ENCODE data around the gene MUC5AC.
"Not testable (repeated sequence)": the region's sequence is repeated elsewhere in the genome, so short reads cannot be mapped to it uniquely, and the experiment has no call there.

Gene MUC5AC

GRCh38 chr11:1150769-1151365 lies 6.9 kb upstream of the MUC5AC start:
- Histone ChIP-seq H3K4me3 (no peak overlapping the region), H3K36me3 (ENCODE audit: insufficient read depth, low read length) (no peaks in the 10 kb centered on the region), H3K9me3 (ENCODE audit: low read depth, low read length) (no peaks in the 10 kb centered on the region), H3K9ac (ENCODE audit: insufficient read length) (no peak overlapping the region), H3K27ac (no peak overlapping the region)
- TF ChIP-seq POLR2AphosphoS5 (IDR thresholded peaks at IDR 0.05; ENCODE audit: borderline replicate concordance, low read depth, low read length) (no peak), EZH2 (IDR thresholded peaks at IDR 0.05) (no peak), FOXP2 (optimal IDR thresholded peaks at IDR 0.05; ENCODE audit: control extremely low read depth, extremely low read length, insufficient read depth) (no peak)
- no peak for DNase-seq (ENCODE audit: low read depth, low spot score)

DNA sequence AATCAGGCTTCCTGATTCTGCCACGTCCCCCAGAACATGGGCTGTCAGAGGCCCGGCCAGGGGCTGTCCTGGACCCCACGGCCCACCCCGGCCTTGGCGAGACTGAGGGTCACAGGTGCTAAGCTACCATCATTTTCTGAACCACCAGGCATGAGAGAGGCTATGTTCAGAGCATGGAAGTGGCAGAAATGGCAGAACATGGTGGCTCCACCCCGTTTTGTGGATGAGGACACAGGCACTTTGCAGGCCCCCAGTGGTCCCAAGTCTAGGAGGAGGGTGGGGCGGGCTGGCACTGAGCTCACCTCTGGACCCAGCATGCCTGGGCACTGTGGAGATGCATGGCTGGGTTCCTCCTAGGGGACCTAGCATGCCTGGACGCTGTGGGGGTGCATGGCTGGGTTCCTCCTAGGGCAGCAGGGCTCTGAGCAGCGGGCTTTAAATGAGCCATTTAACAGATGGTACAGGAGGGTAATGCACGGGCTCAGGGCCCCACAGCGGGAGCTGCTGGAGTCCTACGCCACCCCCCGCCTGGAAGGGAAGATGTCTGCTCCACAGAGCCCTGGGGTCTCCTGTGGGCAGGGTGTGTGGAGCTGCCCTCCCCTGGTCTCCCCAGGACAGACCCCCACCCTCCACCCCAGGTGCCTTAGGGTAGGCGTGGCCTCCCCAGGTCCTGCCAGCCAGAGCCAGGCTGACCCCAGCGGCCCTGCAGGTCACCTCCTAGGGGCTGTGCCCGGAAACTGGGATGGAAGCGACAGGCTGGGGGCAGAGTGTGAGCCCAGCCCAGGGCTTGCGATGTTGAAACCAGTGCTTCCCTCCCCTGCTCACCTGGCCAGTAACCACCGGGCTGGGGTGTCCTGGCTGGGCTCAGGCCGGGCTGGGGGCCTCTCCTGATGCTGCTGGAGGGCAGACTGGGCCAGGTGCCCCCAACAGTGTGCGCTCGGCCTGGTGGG lies 6.1 kb upstream of the MUC5AC start:
- Histone ChIP-seq H3K4me3 (no peak overlapping the region), H3K9ac (ENCODE audit: insufficient read length) (no peak overlapping the region), H3K36me3 (ENCODE audit: insufficient read depth, low read length) (no peaks in the 10 kb centered on the region), H3K9me3 (ENCODE audit: low read depth, low read length) (no peaks in the 10 kb centered on the region), H3K27ac (no peak overlapping the region)
- TF ChIP-seq EZH2 (IDR thresholded peaks at IDR 0.05) (no peak), POLR2AphosphoS5 (IDR thresholded peaks at IDR 0.05; ENCODE audit: borderline replicate concordance, low read depth, low read length) (no peak), FOXP2 (optimal IDR thresholded peaks at IDR 0.05; ENCODE audit: control extremely low read depth, extremely low read length, insufficient read depth) (no peak)
- DNase-seq (ENCODE audit: low read depth, low spot score): no peak

DNA sequence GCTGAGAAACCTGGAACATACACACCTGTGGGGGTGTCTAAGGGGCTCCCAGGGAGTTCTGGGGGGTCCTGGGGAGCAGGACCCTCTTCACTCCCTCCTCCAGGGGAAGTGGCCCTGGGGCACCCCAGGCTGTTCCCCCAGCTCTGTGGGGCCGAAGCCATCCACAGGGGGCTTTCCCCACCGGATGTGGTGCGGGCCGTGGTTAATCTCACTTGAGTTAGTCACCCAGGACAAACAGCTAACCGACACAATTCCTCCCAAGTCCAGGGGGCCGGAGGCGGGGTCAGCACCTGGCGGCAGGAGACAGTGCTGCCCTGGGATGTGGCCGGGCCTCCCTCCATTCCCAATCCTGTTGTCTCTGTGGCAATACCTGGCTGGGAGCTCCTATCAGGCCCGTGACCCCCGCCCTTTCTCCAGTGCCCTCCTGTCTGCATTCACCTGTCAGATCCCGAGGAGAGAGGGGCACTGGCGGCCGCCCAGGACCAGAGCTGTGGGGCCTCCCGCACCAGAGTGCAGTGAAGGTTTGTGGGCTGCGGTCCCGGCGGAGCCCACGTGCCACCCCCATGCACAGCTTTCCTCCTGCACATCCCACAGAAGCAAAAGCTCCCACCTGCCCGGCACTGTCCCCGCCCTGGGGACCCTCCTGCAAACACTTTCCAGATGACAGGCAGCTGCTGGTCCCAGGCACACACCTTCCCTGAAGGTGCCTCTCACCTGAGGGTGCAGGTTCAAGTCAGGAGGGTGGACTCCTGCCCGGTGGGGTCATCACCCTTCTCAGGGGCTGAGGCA lies 5.2 kb upstream of the MUC5AC start:
- H3K4me3 ChIP-seq: no peak overlapping the region
- H3K9me3 ChIP-seq (ENCODE audit: low read depth, low read length): no peaks in the 10 kb centered on the region
- no peaks in the 10 kb centered on the region for H3K36me3 ChIP-seq (ENCODE audit: insufficient read depth, low read length)
- no peak for DNase-seq (ENCODE audit: low read depth, low spot score)
- H3K27ac ChIP-seq: no peak overlapping the region
- H3K9ac ChIP-seq (ENCODE audit: insufficient read length): no peak overlapping the region
- no peak for TF ChIP-seq FOXP2 (optimal IDR thresholded peaks at IDR 0.05; ENCODE audit: control extremely low read depth, extremely low read length, insufficient read depth)
- no peak for TF ChIP-seq POLR2AphosphoS5 (IDR thresholded peaks at IDR 0.05; ENCODE audit: borderline replicate concordance, low read depth, low read length)

DNA sequence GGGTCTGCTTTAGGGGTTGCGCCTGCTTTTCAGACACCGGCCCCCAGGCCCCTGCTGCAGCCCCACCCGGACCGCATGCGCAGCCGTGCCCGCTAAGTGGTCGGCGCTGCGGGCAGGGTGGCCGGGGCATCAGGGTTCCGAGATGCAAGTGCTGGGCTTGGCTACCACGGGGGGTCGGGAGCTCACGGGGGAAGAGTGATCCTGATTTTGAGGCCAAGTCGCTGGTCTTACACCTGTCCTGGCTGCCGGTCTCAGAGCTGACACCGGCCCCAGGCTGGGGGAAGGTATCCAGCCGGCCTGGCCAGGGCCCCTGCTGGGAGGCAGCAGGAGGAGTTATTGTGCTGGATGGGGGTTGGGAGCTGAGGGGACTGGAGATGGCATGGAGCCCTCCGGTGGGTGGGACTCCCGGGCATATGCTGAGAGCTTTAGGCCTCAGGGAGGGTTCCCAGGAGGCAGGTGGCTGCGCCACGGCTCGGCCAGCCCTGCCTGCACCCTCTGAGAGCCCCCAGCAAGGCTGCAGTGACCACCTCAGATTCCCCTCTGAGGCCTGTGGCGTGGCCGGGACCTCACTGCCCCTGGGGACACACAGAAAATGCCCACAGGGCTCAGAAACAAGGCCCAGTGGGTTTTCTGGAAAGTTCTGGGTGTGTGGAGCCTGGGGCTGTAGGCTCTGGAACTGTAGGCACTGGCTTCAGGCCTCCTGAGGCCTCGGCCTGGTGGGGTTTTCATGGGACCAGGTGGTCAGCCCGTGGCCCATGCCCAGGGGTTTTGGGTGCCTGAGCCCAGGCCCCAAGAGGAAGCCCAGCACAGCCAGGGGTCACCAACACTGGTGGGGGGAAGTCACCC lies 4.4 kb upstream of the MUC5AC start:
- DNase-seq (ENCODE audit: low read depth, low spot score): no peak
- no peak overlapping the region for H3K4me3 ChIP-seq
- no peak overlapping the region for H3K9ac ChIP-seq (ENCODE audit: insufficient read length)

GRCh38 chr11:1153951-1154493 lies 3.7 kb upstream of the MUC5AC start:
- Histone ChIP-seq H3K9me3 (ENCODE audit: low read depth, low read length) (no peaks in the 10 kb centered on the region), H3K36me3 (ENCODE audit: insufficient read depth, low read length) (no peaks in the 10 kb centered on the region), H3K4me3 (no peak overlapping the region), H3K27ac (no peak overlapping the region), H3K9ac (ENCODE audit: insufficient read length) (no peak overlapping the region)
- TF ChIP-seq EZH2 (IDR thresholded peaks at IDR 0.05): no peak
- no peak for TF ChIP-seq POLR2AphosphoS5 (IDR thresholded peaks at IDR 0.05; ENCODE audit: borderline replicate concordance, low read depth, low read length)
- no peak for TF ChIP-seq FOXP2 (optimal IDR thresholded peaks at IDR 0.05; ENCODE audit: control extremely low read depth, extremely low read length, insufficient read depth)
- no peak for DNase-seq (ENCODE audit: low read depth, low spot score)

More for the DNA sequence above, 4.4 kb upstream of the MUC5AC start:
- no peaks in the 10 kb centered on the region for H3K9me3 ChIP-seq (ENCODE audit: low read depth, low read length)
- H3K36me3 ChIP-seq (ENCODE audit: insufficient read depth, low read length): no peaks in the 10 kb centered on the region
- TF ChIP-seq EZH2 (IDR thresholded peaks at IDR 0.05): no peak
- no peak for TF ChIP-seq FOXP2 (optimal IDR thresholded peaks at IDR 0.05; ENCODE audit: control extremely low read depth, extremely low read length, insufficient read depth)
- TF ChIP-seq POLR2AphosphoS5 (IDR thresholded peaks at IDR 0.05; ENCODE audit: borderline replicate concordance, low read depth, low read length): no peak
- no peak overlapping the region for H3K27ac ChIP-seq

DNA sequence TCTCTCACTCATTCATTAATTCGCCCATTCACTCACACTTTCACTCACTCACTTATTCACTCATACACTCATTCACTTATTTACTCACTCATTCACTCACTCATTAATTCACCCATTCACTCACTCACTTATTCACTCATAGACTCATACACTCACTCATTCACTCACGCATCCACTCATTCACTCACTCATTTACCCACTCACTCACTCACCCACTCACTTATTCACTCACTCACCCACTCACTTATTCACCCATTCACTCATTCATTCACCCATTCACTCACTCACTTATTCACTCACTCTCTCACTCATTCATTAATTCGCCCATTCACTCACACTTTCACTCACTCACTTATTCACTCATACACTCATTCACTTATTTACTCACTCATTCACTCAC lies 3.1 kb upstream of the MUC5AC start:
- H3K36me3 ChIP-seq (ENCODE audit: insufficient read depth, low read length); H3K4me3 ChIP-seq; H3K9ac ChIP-seq (ENCODE audit: insufficient read length); H3K27ac ChIP-seq; H3K9me3 ChIP-seq (ENCODE audit: low read depth, low read length); DNase-seq (ENCODE audit: low read depth, low spot score): not testable (repeated sequence)

GRCh38 chr11:1155274-1155693 lies 2.5 kb upstream of the MUC5AC start:
- Histone ChIP-seq H3K9me3 (ENCODE audit: low read depth, low read length) (no peaks in the 10 kb centered on the region), H3K9ac (ENCODE audit: insufficient read length) (no peak overlapping the region), H3K4me3 (no peak overlapping the region), H3K36me3 (ENCODE audit: insufficient read depth, low read length) (no peaks in the 10 kb centered on the region), H3K27ac (no peak overlapping the region)
- no peak for DNase-seq (ENCODE audit: low read depth, low spot score)
- TF ChIP-seq POLR2AphosphoS5 (IDR thresholded peaks at IDR 0.05; ENCODE audit: borderline replicate concordance, low read depth, low read length): no peak
- no peak for TF ChIP-seq FOXP2 (optimal IDR thresholded peaks at IDR 0.05; ENCODE audit: control extremely low read depth, extremely low read length, insufficient read depth)
- TF ChIP-seq EZH2 (IDR thresholded peaks at IDR 0.05): no peak

All from SK-N-MC (cell line).